Measurements from ENCODE around the gene ADPRS.

- no peak for TF ChIP-seq EZH2 (IDR thresholded peaks at IDR 0.05; ENCODE audit: insufficient read depth, poor library complexity, severe bottlenecking)
- no peak for TF ChIP-seq EZH2phosphoT487 (IDR thresholded peaks at IDR 0.05; ENCODE audit: insufficient read depth, low read depth)
Observed at GRCh38 chr1:36083219-36083618, 5.5 kb upstream of the ADPRS start.

Measured in GM23248 (cell line).